ENCODE data around the gene C16orf89. TPM values are rescaled to one million over a fixed set of nuclear protein-coding genes. Genes with fewer than 3 reads are reported as not detected.

C16orf89 gene
- total and polyA plus RNA-seq, 2 donors (not counting 1 experiment from before 2014, with no cell fraction given), result not detected

DNA sequence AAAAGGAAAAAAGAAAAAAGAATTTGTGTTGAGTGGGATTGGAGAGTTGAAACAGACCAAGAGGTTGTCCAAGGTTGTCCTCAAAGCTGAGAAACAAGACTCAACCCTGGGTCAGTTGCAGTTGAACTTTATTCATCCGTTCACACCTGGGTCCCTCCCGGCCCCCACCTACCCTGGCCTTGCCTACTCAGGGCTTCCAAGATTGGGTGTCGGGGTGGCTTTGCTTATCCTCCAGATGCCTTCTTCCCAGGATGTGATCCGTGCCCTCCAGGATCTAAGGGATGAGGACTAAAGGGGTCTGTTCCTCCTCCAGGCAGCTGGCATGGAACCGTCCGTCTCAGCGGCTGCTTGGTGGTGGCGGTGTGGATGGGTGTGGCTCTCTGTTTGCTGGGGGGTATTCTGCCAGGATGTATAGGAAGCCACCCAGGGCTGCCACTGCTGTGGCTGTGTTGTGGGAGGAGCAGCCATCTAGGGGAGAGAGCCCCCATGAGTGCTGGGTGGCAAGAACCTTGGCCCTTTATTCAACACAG lies 21.7 kb downstream of the C16orf89 start:
- H3K4me1 Mint-ChIP-seq, result peaks cover 2% of the 10 kb centered on the region
- H3K4me3 Mint-ChIP-seq, result no peak overlapping the region
- peaks cover 16% of the 10 kb centered on the region for H3K27me3 Mint-ChIP-seq
- ATAC-seq (ENCODE audit: low read depth) (no peak), DNase-seq (no peak)
- no peak overlapping the region for H3K4me2 ChIP-seq (replicated peaks; ENCODE audit: low read depth, low read length, poor library complexity, severe bottlenecking)
- no peak for TF ChIP-seq EZH2 (IDR thresholded peaks at IDR 0.05; ENCODE audit: borderline replicate concordance, insufficient read depth, low read depth, low read length, poor library complexity, severe bottlenecking)
- TF ChIP-seq, protein P1, sequence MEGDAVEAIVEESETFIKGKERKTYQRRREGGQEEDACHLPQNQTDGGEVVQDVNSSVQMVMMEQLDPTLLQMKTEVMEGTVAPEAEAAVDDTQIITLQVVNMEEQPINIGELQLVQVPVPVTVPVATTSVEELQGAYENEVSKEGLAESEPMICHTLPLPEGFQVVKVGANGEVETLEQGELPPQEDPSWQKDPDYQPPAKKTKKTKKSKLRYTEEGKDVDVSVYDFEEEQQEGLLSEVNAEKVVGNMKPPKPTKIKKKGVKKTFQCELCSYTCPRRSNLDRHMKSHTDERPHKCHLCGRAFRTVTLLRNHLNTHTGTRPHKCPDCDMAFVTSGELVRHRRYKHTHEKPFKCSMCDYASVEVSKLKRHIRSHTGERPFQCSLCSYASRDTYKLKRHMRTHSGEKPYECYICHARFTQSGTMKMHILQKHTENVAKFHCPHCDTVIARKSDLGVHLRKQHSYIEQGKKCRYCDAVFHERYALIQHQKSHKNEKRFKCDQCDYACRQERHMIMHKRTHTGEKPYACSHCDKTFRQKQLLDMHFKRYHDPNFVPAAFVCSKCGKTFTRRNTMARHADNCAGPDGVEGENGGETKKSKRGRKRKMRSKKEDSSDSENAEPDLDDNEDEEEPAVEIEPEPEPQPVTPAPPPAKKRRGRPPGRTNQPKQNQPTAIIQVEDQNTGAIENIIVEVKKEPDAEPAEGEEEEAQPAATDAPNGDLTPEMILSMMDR (IDR thresholded peaks at IDR 0.05), result no peak
- H4K20me1 ChIP-seq (ENCODE audit: control insufficient read depth, insufficient read depth, low read length, poor library complexity, severe bottlenecking), result no peaks in the 10 kb centered on the region
- no peaks in the 10 kb centered on the region for H3K79me2 ChIP-seq (ENCODE audit: control insufficient read depth, insufficient read depth, low read length)
- H3K9ac ChIP-seq (ENCODE audit: low read length), result no peak overlapping the region
- H3K9me3 ChIP-seq (ENCODE audit: control extremely low read depth in 1 of 3, control insufficient read depth in 2 of 3, insufficient read depth in 1 of 3, low read length in 2 of 3), result no peaks in the 10 kb centered on the region
- POLR2A ChIA-PET, result no interaction called here
- H3K27ac ChIP-seq (ENCODE audit: low read length in 2 of 2), result no peak overlapping the region
- H3K4me1 ChIP-seq (ENCODE audit: control insufficient read depth in 2 of 2, insufficient read depth in 2 of 2, low read length in 2 of 2), result peaks cover 0 to 4% of the 10 kb centered on the region in 2 donors
- 100% methylated on average over 5 of the region's 8 CpGs for WGBS (ENCODE audit: insufficient coverage)
- H3K27ac Mint-ChIP-seq, result no peak overlapping the region
- intact Hi-C loops (cut with micrococcal nuclease), result no loop called here
- H2AFZ ChIP-seq (ENCODE audit: insufficient read depth, low read depth, low read length, poor library complexity, severe bottlenecking), result no peak overlapping the region
- H3K36me3 ChIP-seq (replicated peaks in 1 of 2; ENCODE audit: control extremely low read depth in 1 of 2, control insufficient read depth in 1 of 2, extremely low read depth in 1 of 2, insufficient read depth in 2 of 2, low read length in 1 of 2), result no peaks in the 10 kb centered on the region
- CTCF ChIA-PET, result no interaction called here
- peaks cover 2% of the 10 kb centered on the region for H3K9me3 Mint-ChIP-seq (ENCODE audit: insufficient read depth)
- peaks cover 0 to 13% (median 0%) of the 10 kb centered on the region in 4 experiments for H3K27me3 ChIP-seq (replicated peaks in 1 of 4; ENCODE audit: control extremely low read depth in 1 of 4, control insufficient read depth in 3 of 4, insufficient read depth in 4 of 4, low read length in 3 of 4)
- no peak overlapping the region for H3K4me3 ChIP-seq (ENCODE audit: control extremely low read depth in 1 of 5, extremely low read depth in 1 of 5, insufficient read depth in 1 of 5, low read depth in 2 of 5, low read length in 4 of 5)

GRCh38 chr16:5042574-5043171 lies 23.1 kb downstream of the C16orf89 start:
- no peaks in the 10 kb centered on the region for H3K9me3 Mint-ChIP-seq (ENCODE audit: insufficient read depth)
- H3K9ac ChIP-seq (ENCODE audit: low read length), result no peak overlapping the region
- peaks cover 2% of the 10 kb centered on the region for H3K4me1 Mint-ChIP-seq
- H3K27me3 Mint-ChIP-seq, result peaks cover 10% of the 10 kb centered on the region
- H3K4me2 ChIP-seq (replicated peaks; ENCODE audit: low read depth, low read length, poor library complexity, severe bottlenecking), result no peak overlapping the region
- no peak overlapping the region for H3K27ac ChIP-seq (ENCODE audit: low read length in 2 of 2)
- peaks cover 0 to 4% of the 10 kb centered on the region in 2 donors for H3K4me1 ChIP-seq (ENCODE audit: control insufficient read depth in 2 of 2, insufficient read depth in 2 of 2, low read length in 2 of 2)
- H3K4me3 ChIP-seq (ENCODE audit: control extremely low read depth in 1 of 5, extremely low read depth in 1 of 5, insufficient read depth in 1 of 5, low read depth in 2 of 5, low read length in 4 of 5), result no peak overlapping the region
- DNase-seq, result no peak
- ChIA-PET CTCF (no interaction called here), POLR2A (no interaction called here)
- H3K4me3 Mint-ChIP-seq, result no peak overlapping the region
- 89% methylated on average over 12 of the region's 14 CpGs for WGBS (ENCODE audit: insufficient coverage)
- peaks cover 0 to 7% (median 0%) of the 10 kb centered on the region in 4 experiments for H3K27me3 ChIP-seq (replicated peaks in 1 of 4; ENCODE audit: control extremely low read depth in 1 of 4, control insufficient read depth in 3 of 4, insufficient read depth in 4 of 4, low read length in 3 of 4)
- H3K27ac Mint-ChIP-seq, result no peak overlapping the region
- no peaks in the 10 kb centered on the region for H3K9me3 ChIP-seq (ENCODE audit: control extremely low read depth in 1 of 3, control insufficient read depth in 2 of 3, insufficient read depth in 1 of 3, low read length in 2 of 3)
- TF ChIP-seq EZH2 (IDR thresholded peaks at IDR 0.05; ENCODE audit: borderline replicate concordance, insufficient read depth, low read depth, low read length, poor library complexity, severe bottlenecking), result no peak
- TF ChIP-seq, protein P1 (IDR thresholded peaks at IDR 0.05), result no peak
- ATAC-seq (ENCODE audit: low read depth), result no peak
- intact Hi-C loops (cut with micrococcal nuclease), result no loop called here
- H3K79me2 ChIP-seq (ENCODE audit: control insufficient read depth, insufficient read depth, low read length), result no peaks in the 10 kb centered on the region
- H4K20me1 ChIP-seq (ENCODE audit: control insufficient read depth, insufficient read depth, low read length, poor library complexity, severe bottlenecking), result no peaks in the 10 kb centered on the region
- no peak overlapping the region for H2AFZ ChIP-seq (ENCODE audit: insufficient read depth, low read depth, low read length, poor library complexity, severe bottlenecking)
- no peaks in the 10 kb centered on the region for H3K36me3 ChIP-seq (replicated peaks in 1 of 2; ENCODE audit: control extremely low read depth in 1 of 2, control insufficient read depth in 1 of 2, extremely low read depth in 1 of 2, insufficient read depth in 2 of 2, low read length in 1 of 2)

Measured in B cell (primary cell).